Ovary (tissue), 9 donors: ENCODE results near the gene SPSB1. TPM values are rescaled to one million over a fixed set of nuclear protein-coding genes. Genes with fewer than 3 reads are reported as not detected.

Experiments used
- DNase-seq, 5 donors: peaks; one replicate each; pipeline ENCODE4 v3.0.0-alpha.2; 2019 to 2020
- H3K27ac ChIP-seq, 2 donors: fragments of 200-600 bp; one replicate each; pipeline versions ENCODE4 v1.5.1 to v1.8.0; 2019 to 2022
- H3K27me3 ChIP-seq: fragments of 200-600 bp; one replicate; pipeline ENCODE4 v1.8.0; 2022
- H3K36me3 ChIP-seq: fragments of 200-600 bp; sonication (generic); one replicate; pipeline ENCODE4 v1.5.1; 2019
- H3K4me1 ChIP-seq: one replicate; pipeline ENCODE4 v1.8.1; 2013; ENCODE audit warnings: mild to moderate bottlenecking, moderate library complexity; ENCODE audit not compliant: insufficient read depth
- H3K4me3 ChIP-seq: fragments of 200-600 bp; sonication (generic); one replicate; pipeline ENCODE4 v1.5.1; 2017
- H3K9me3 ChIP-seq, 2 donors: fragments of 200-600 bp in 1 of 2; sonication (generic) in 1 of 2; one replicate each; pipeline versions ENCODE4 v1.5.1 to v1.8.1; 2013 to 2019; ENCODE audit warnings: mild to moderate bottlenecking in 1 of 2, moderate library complexity in 1 of 2
- EP300 ChIP-seq: sonication (generic); formaldehyde crosslinking; IDR thresholded peaks from one replicate; pipeline ENCODE4 v1.6.1; 2017; ENCODE audit warnings: antibody characterized with exemption
- POLR2A ChIP-seq: fragments of 450-650 bp; IDR thresholded peaks from one replicate; pipeline ENCODE4 v1.6.1; 2017; ENCODE audit warnings: antibody characterized with exemption, mild to moderate bottlenecking, moderate library complexity
- WGBS, 3 donors: extraction: QIAGEN DNeasy Blood & Tissue Kit in 1 of 3; methylation state at CpG; one replicate each; pipeline versions ENCODE4 v1.1.5 to v1.1.7; 2013 to 2017; 5-methylcytosine and 5-hydroxymethylcytosine counted together
- intact Hi-C, 4 donors: fragments of 100-400 bp; cut with DNase I; formaldehyde crosslinking; loops; one replicate each; pipeline versions ENCODE4 v1.11.0 to v1.15.1; 2022 to 2023
- polyA plus RNA-seq, 2 donors: library from polyadenylated mRNA; stranded (reverse); fragments of 200-250 nt in 1 of 2; fragments of 350-450 nt in 1 of 2; fragmentation: Illumina TruSeq in 1 of 2; extraction: RNeasy Lipid Tissue Mini Kit (QIAGEN cat#74804) in 1 of 2; gene quantifications; one replicate each; pipeline ENCODE4 v1.2.3, GENCODE V29; 2013 to 2014
- total RNA-seq, 7 donors: library from RNA; depleted of rRNA in 2 of 7; stranded (reverse); fragments of >200 nt in 2 of 7; fragmentation: NEBNext Ultra II Directional in 3 of 7; extraction: Animal tissue kit (Norgen Biotek cat#: 25700) in 3 of 7; gene quantifications; one replicate each; pipeline versions ENCODE4 v1.1.0 to v1.2.4, GENCODE V29; 2016 to 2023
- TF ChIP-seq, protein P1 (sequence below), 3 donors: fragments of 450-650 bp in 2 of 3; fragments of 200-600 bp in 1 of 3; IDR thresholded peaks; one replicate each; pipeline versions ENCODE4 v1.5.1 to v1.8.0; 2016 to 2022; ENCODE audit warnings: antibody characterized with exemption in 3 of 3, mild to moderate bottlenecking in 1 of 3
- donor health status: DM: no; HTN: no; CAD: no; lungs with moderate emphysema.
- donor health status: DM: no; HTN: no; CAD: no.
- donor health status: Bipolar disorder and iron deficiency.
- donor health status: DM: yes; HTN: yes; CAD: no.
- donor health status: DM: no; HTN: no; CAD: no.
- donor health status: DM: yes; HTN: yes; CAD: no.

The SPSB1 gene
- total and polyA plus RNA-seq, 9 donors = 20.4 to 69.6 (median 34.4) TPM

DNA sequence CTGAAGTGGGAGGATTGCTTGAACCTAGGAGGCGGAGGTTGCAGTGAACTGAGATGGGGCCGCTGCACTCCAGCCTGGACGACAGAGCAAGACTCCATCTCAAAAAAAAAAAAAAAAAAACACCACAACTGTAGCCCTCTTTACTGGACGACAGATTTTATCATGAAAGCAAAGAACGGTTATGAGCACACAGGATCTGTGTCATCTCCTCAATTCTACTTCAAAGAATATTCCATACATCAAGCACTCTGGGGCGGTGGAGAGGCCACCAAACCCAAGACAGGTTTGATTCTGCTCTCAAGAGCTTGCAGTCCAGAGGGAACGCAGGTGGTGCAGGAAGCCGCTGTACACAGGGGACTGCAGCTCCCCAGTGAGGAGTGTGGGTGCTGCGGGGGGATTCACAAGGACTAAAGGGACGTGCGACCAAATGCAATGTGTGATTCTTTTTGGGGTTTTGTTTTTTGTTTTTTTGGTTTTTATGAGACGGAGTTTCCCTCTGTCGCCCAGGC is 110.1 kb downstream of the SPSB1 start:
- H3K27ac ChIP-seq = no peak overlapping the region
- intact Hi-C loops = no loop called here
- H3K4me3 ChIP-seq = no peak overlapping the region
- WGBS, 3 donors = 91 to 94% (median 92%) methylated on average over 13 of the region's 13 CpGs
- H3K27me3 ChIP-seq = no peaks in the 10 kb centered on the region
- no peaks in the 10 kb centered on the region for H3K36me3 ChIP-seq
- DNase-seq = no peak
- H3K9me3 ChIP-seq = no peaks in the 10 kb centered on the region
- peaks cover 16% of the 10 kb centered on the region for H3K4me1 ChIP-seq
- TF ChIP-seq EP300 (no peak), POLR2A (no peak)
- TF ChIP-seq, protein P1, sequence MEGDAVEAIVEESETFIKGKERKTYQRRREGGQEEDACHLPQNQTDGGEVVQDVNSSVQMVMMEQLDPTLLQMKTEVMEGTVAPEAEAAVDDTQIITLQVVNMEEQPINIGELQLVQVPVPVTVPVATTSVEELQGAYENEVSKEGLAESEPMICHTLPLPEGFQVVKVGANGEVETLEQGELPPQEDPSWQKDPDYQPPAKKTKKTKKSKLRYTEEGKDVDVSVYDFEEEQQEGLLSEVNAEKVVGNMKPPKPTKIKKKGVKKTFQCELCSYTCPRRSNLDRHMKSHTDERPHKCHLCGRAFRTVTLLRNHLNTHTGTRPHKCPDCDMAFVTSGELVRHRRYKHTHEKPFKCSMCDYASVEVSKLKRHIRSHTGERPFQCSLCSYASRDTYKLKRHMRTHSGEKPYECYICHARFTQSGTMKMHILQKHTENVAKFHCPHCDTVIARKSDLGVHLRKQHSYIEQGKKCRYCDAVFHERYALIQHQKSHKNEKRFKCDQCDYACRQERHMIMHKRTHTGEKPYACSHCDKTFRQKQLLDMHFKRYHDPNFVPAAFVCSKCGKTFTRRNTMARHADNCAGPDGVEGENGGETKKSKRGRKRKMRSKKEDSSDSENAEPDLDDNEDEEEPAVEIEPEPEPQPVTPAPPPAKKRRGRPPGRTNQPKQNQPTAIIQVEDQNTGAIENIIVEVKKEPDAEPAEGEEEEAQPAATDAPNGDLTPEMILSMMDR (IDR thresholded peaks at IDR 0.05) = no peak

- no peaks in the 10 kb centered on the region for H3K9me3 ChIP-seq
- TF ChIP-seq POLR2A (no peak), EP300 (no peak)
- TF ChIP-seq, protein P1 (IDR thresholded peaks at IDR 0.05) = no peak
- WGBS, 3 donors = 86 to 91% (median 86%) methylated on average over 15 of the region's 15 CpGs
- no peak overlapping the region for H3K4me3 ChIP-seq
- no peaks in the 10 kb centered on the region for H3K27me3 ChIP-seq
- DNase-seq = no peak
- intact Hi-C loops = no loop called here
- no peaks in the 10 kb centered on the region for H3K36me3 ChIP-seq
- no peak overlapping the region for H3K27ac ChIP-seq
- peaks cover 16% of the 10 kb centered on the region for H3K4me1 ChIP-seq
Measured at GRCh38 chr1:9404117-9404914, 111.6 kb downstream of the SPSB1 start.

- H3K4me1 ChIP-seq = no peaks in the 10 kb centered on the region
- TF ChIP-seq, protein P1 (IDR thresholded peaks at IDR 0.05) = no peak
- TF ChIP-seq EP300 (no peak), POLR2A (no peak)
- H3K4me3 ChIP-seq = no peak overlapping the region
- no peak for DNase-seq
- intact Hi-C loops = no loop called here
- H3K27me3 ChIP-seq = no peaks in the 10 kb centered on the region
- no peak overlapping the region for H3K27ac ChIP-seq
- 75 to 78% (median 77%) methylated on average over 7 of the region's 7 CpGs for WGBS, 3 donors
- no peaks in the 10 kb centered on the region for H3K36me3 ChIP-seq
- H3K9me3 ChIP-seq = no peaks in the 10 kb centered on the region
Measured at GRCh38 chr1:9406111-9406510, 113.4 kb downstream of the SPSB1 start.

- WGBS, 3 donors = 77 to 80% (median 79%) methylated on average over 7 of the region's 7 CpGs
- H3K27me3 ChIP-seq = no peaks in the 10 kb centered on the region
- no peak overlapping the region for H3K27ac ChIP-seq
- TF ChIP-seq EP300 (no peak), POLR2A (no peak)
- TF ChIP-seq, protein P1 (IDR thresholded peaks at IDR 0.05) = no peak
- no peak overlapping the region for H3K4me3 ChIP-seq
- DNase-seq = no peak
- intact Hi-C loops = no loop called here
- H3K36me3 ChIP-seq = no peaks in the 10 kb centered on the region
- H3K4me1 ChIP-seq = peaks cover 24% of the 10 kb centered on the region
- H3K9me3 ChIP-seq = no peaks in the 10 kb centered on the region
Measured at GRCh38 chr1:9410737-9411297, 118.1 kb downstream of the SPSB1 start.
